HepG2 (cell line): ENCODE results near the gene LRRC28. TPM values are rescaled to one million over a fixed set of nuclear protein-coding genes. Genes with fewer than 3 reads are reported as not detected.

ENCODE experiments used
- BCL3 ChIP-seq: sonication (generic); formaldehyde crosslinking; IDR thresholded peaks from 2 replicates; pipeline ENCODE4 v1.5.1; 2020; ENCODE audit warnings: mild to moderate bottlenecking, missing genetic modification reagents, moderate library complexity
- CREBL2 ChIP-seq: sonication (generic); formaldehyde crosslinking; IDR thresholded peaks from 2 replicates; pipeline ENCODE4 v1.8.1; 2023; ENCODE audit warnings: missing genetic modification reagents, mild to moderate bottlenecking, borderline replicate concordance
- FOXA1 ChIP-seq, 2 experiments: fragments of 450-650 bp in 1 of 2; sonication (generic) in 1 of 2; formaldehyde crosslinking in 1 of 2; IDR thresholded peaks; 2 replicates each; pipeline versions ENCODE4 v1.4.0 to v1.6.1; 2016 to 2020; ENCODE audit warnings: missing genetic modification reagents in 1 of 2
- GATAD2A ChIP-seq: IDR thresholded peaks from 2 replicates; pipeline ENCODE4 v1.6.1; 2016
- GMEB1 ChIP-seq: sonication (generic); formaldehyde crosslinking; IDR thresholded peaks from 2 replicates; pipeline ENCODE4 v1.5.1; 2020; ENCODE audit warnings: missing genetic modification reagents, mild to moderate bottlenecking, borderline replicate concordance
- HES4 ChIP-seq: sonication (generic); formaldehyde crosslinking; IDR thresholded peaks from 2 replicates; pipeline ENCODE4 v1.9.0; 2021; ENCODE audit warnings: mild to moderate bottlenecking, missing genetic modification reagents, borderline replicate concordance
- HNF1B ChIP-seq: sonication (generic); formaldehyde crosslinking; IDR thresholded peaks from 2 replicates; pipeline ENCODE4 v1.5.1; 2020; ENCODE audit warnings: mild to moderate bottlenecking, moderate library complexity, missing genetic modification reagents
- MBNL3 ChIP-seq: fragments of 250-450 bp; sonication (Bioruptor Pico); conservative IDR thresholded peaks from 2 replicates; pipeline ENCODE4 v1.8.0; 2022; ENCODE audit warnings: mild to moderate bottlenecking, inconsistent platforms
- PRPF4 ChIP-seq: fragments of 200-400 bp; formaldehyde crosslinking; IDR thresholded peaks from 2 replicates; pipeline ENCODE4 v1.6.1; 2016; ENCODE audit warnings: low read length, low read depth; ENCODE audit not compliant: poor library complexity, severe bottlenecking
- RFX3 ChIP-seq: IDR thresholded peaks from 2 replicates; pipeline ENCODE4 v1.6.1; 2016; ENCODE audit warnings: missing biosample characterization, missing genetic modification reagents
- SMAD3 ChIP-seq: sonication (generic); formaldehyde crosslinking; IDR thresholded peaks from 2 replicates; pipeline ENCODE4 v1.4.0; 2020; ENCODE audit warnings: missing genetic modification reagents
- SNRNP70 ChIP-seq: fragments of 200-400 bp; formaldehyde crosslinking; IDR thresholded peaks from 2 replicates; pipeline ENCODE4 v1.6.1; 2017; ENCODE audit warnings: mild to moderate bottlenecking, low read depth, low read length, moderate library complexity
- TARDBP ChIP-seq: sonication (generic); formaldehyde crosslinking; IDR thresholded peaks from 2 replicates; pipeline ENCODE4 v1.8.0; 2022; ENCODE audit warnings: mild to moderate bottlenecking, missing genetic modification reagents
- ZMYM2 ChIP-seq: sonication (generic); formaldehyde crosslinking; IDR thresholded peaks from 2 replicates; pipeline ENCODE4 v1.8.0; 2022; ENCODE audit warnings: mild to moderate bottlenecking, missing genetic modification reagents
- ZNF235 ChIP-seq: sonication (generic); formaldehyde crosslinking; IDR thresholded peaks from 2 replicates; pipeline ENCODE4 v1.8.1; 2023; ENCODE audit warnings: mild to moderate bottlenecking, missing genetic modification reagents, borderline replicate concordance
- ZNF501 ChIP-seq: sonication (generic); formaldehyde crosslinking; IDR thresholded peaks from 2 replicates; pipeline ENCODE4 v1.5.1; 2020; ENCODE audit warnings: mild to moderate bottlenecking, moderate library complexity, missing genetic modification reagents
- ZNF652 ChIP-seq: IDR thresholded peaks from 2 replicates; pipeline ENCODE4 v1.6.1; 2016; ENCODE audit warnings: low read depth, borderline replicate concordance
- polyA plus RNA-seq, 8 experiments: library from polyadenylated mRNA; depleted of rRNA in 3 of 8; stranded (reverse) in 7 of 8; unstranded in 1 of 8; fragments of >200 nt; fragmentation: Illumina TruSeq in 4 of 8; extraction: Trizol in 4 of 8; gene quantifications; 2 replicates each; pipeline versions ENCODE4 v1.2.1 to v1.2.3, GENCODE V29; 2011 to 2016; ENCODE audit warnings: low read depth in 4 of 8, missing spikeins in 1 of 8, mixed read lengths in 1 of 8; ENCODE audit not compliant: insufficient read depth in 1 of 8
- total RNA-seq, 5 experiments: library from RNA; depleted of rRNA; stranded (reverse); fragments of >200 nt; fragmentation: Illumina TruSeq; extraction: Trizol; gene quantifications; 2 replicates each; pipeline ENCODE4 v1.2.3, GENCODE V29; 2016; ENCODE audit warnings: low read depth in 1 of 5
- TF ChIP-seq, protein P1 (sequence below): sonication (generic); IDR thresholded peaks from 2 replicates; pipeline ENCODE4 v1.6.1; 2016; ENCODE audit warnings: low read depth, borderline replicate concordance
- TF ChIP-seq, protein P2 (sequence below): sonication (generic); formaldehyde crosslinking; IDR thresholded peaks from 2 replicates; pipeline ENCODE4 v1.4.0; 2020; ENCODE audit warnings: missing genetic modification reagents, borderline replicate concordance
- TF ChIP-seq, protein P3 (sequence below): sonication (generic); formaldehyde crosslinking; IDR thresholded peaks from 2 replicates; pipeline ENCODE4 v1.5.0; 2020; ENCODE audit warnings: mild to moderate bottlenecking, missing genetic modification reagents, moderate library complexity

LRRC28 gene
- total and polyA plus RNA-seq, 2 of the 13 experiments (the other 11 are each of a cell fraction or from before 2014, with no cell fraction given) = 17.5 to 21.3 TPM

DNA sequence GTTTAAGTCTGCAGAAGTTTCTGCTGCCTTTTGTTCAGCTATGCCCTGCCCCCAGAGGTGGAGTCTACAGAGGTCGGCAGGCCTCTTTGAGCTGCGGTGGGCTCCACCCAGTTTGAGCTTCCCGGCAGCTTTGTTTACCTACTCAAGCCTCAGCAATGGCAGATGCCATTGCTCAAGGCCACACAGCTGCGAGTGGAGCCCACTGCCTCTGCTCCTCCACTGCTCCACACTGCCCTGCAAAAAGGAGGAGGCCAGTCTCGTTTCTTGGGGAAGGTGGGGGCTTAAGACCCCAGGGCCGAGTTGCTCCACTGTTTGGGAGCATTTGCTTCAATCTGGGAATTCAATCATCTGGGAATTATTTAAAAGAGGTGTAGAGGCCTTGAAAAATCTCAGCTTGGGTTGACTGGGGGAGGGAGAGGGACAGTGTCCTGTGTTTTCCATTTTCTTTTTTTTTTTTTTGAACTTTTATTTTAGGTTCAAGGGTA, 169.9 kb downstream of the LRRC28 start (continued):
- peak; percentile 53; the same call in 1 of the 2 replicates for TF ChIP-seq TARDBP (CRISPR knock-in tag)
- TF ChIP-seq PRPF4 = no peak
- 0 out of 2 replicates have a peak, but pooled peaks have one; percentile 36 for TF ChIP-seq ZNF501 (CRISPR knock-in tag)
- TF ChIP-seq, protein P1, sequence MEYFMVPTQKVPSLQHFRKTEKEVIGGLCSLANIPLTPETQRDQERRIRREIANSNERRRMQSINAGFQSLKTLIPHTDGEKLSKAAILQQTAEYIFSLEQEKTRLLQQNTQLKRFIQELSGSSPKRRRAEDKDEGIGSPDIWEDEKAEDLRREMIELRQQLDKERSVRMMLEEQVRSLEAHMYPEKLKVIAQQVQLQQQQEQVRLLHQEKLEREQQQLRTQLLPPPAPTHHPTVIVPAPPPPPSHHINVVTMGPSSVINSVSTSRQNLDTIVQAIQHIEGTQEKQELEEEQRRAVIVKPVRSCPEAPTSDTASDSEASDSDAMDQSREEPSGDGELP = peak; percentile 89
- TF ChIP-seq BCL3 = 0 out of 2 replicates have a peak, but pooled peaks have one; percentile 52
- no peak for TF ChIP-seq RFX3 (CRISPR knock-in tag)
- 0 out of 2 replicates have a peak, but pooled peaks have one; percentile 31 for TF ChIP-seq ZNF652 (CRISPR knock-in tag)
- no peak for TF ChIP-seq SNRNP70
- peak; percentile 89 for TF ChIP-seq GATAD2A (CRISPR knock-in tag)
- TF ChIP-seq ZMYM2 (CRISPR knock-in tag) = 0 out of 2 replicates have a peak, but pooled peaks have one; percentile 20
- TF ChIP-seq CREBL2 (CRISPR knock-in tag) = no peak
- 0 out of 2 replicates have a peak, but pooled peaks have one; percentile 64 for TF ChIP-seq SMAD3 (CRISPR knock-in tag)
- TF ChIP-seq, protein P2, sequence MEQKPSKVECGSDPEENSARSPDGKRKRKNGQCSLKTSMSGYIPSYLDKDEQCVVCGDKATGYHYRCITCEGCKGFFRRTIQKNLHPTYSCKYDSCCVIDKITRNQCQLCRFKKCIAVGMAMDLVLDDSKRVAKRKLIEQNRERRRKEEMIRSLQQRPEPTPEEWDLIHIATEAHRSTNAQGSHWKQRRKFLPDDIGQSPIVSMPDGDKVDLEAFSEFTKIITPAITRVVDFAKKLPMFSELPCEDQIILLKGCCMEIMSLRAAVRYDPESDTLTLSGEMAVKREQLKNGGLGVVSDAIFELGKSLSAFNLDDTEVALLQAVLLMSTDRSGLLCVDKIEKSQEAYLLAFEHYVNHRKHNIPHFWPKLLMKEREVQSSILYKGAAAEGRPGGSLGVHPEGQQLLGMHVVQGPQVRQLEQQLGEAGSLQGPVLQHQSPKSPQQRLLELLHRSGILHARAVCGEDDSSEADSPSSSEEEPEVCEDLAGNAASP (CRISPR knock-in tag) = no peak; the same call in 1 of the 2 replicates
- TF ChIP-seq MBNL3 (CRISPR knock-in tag) = no peak
- TF ChIP-seq GMEB1 (CRISPR knock-in tag) = peak; percentile 26; the same call in 1 of the 2 replicates
- TF ChIP-seq HES4 = no peak
- no peak for TF ChIP-seq ZNF235 (CRISPR knock-in tag)
- TF ChIP-seq, protein P3, sequence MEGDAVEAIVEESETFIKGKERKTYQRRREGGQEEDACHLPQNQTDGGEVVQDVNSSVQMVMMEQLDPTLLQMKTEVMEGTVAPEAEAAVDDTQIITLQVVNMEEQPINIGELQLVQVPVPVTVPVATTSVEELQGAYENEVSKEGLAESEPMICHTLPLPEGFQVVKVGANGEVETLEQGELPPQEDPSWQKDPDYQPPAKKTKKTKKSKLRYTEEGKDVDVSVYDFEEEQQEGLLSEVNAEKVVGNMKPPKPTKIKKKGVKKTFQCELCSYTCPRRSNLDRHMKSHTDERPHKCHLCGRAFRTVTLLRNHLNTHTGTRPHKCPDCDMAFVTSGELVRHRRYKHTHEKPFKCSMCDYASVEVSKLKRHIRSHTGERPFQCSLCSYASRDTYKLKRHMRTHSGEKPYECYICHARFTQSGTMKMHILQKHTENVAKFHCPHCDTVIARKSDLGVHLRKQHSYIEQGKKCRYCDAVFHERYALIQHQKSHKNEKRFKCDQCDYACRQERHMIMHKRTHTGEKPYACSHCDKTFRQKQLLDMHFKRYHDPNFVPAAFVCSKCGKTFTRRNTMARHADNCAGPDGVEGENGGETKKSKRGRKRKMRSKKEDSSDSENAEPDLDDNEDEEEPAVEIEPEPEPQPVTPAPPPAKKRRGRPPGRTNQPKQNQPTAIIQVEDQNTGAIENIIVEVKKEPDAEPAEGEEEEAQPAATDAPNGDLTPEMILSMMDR (CRISPR knock-in tag) = 0 out of 2 replicates have a peak, but pooled peaks have one; percentile 12
- TF ChIP-seq FOXA1 (IDR thresholded peaks at IDR 0.05) = 0 out of 2 replicates have a peak, but pooled peaks have one; percentile 1
- TF ChIP-seq FOXA1 (CRISPR knock-in tag; IDR thresholded peaks at IDR 0.05) = peak; percentile 95
- peak; percentile 65 for TF ChIP-seq HNF1B
